Stimulated activated naive CD8-positive, alpha-beta T cell treated with anti-CD3 and anti-CD28 coated beads, Interleukin-15, Interleukin-2, amounts not matched to agents 100 U/mL and 50 U/mL, for 24 hours (primary cell): Measurements from ENCODE around the gene GAB2.
"Not testable (repeated sequence)": the region's sequence is repeated elsewhere in the genome, so short reads cannot be mapped to it uniquely, and the experiment has no call there.

Source experiments
- ATAC-seq: fragments of 150-1000 bp; cut with Tn5 transposase; one replicate; pipeline ENCODE4 v1.10.0; 2021
- DNase-seq: peaks from one replicate; pipeline ENCODE4 v3.0.0; 2021

The GAB2 gene

GRCh38 chr11:78417175-78417887, at the start of gene GAB2:
Gene GAB2 (minus strand): TSS chr11:78417820. CDS start chr11:78417720, 100 bp downstream.
- no peak for DNase-seq

GRCh38 chr11:78467370-78467769, 49.8 kb upstream of the GAB2 start:
- ATAC-seq (no peak), DNase-seq (no peak)

More at GRCh38 chr11:78417175-78417887, at the start of gene GAB2:
- ATAC-seq = no peak

- DNase-seq = peak; percentile 11
- ATAC-seq = peak; percentile 94
Observed at GRCh38 chr11:78465169-78465942, 47.7 kb upstream of the GAB2 start.

GRCh38 chr11:78464787-78465168, 47.2 kb upstream of the GAB2 start:
- DNase-seq, ATAC-seq: not testable (repeated sequence)

- DNase-seq (no peak), ATAC-seq (no peak)
Observed at GRCh38 chr11:78460471-78460870, 42.9 kb upstream of the GAB2 start.

- no peak for DNase-seq
- ATAC-seq = no peak
Observed at GRCh38 chr11:78459738-78460137, 42.1 kb upstream of the GAB2 start.

- ATAC-seq = no peak
- DNase-seq = no peak
Observed at GRCh38 chr11:78457448-78457847, 39.8 kb upstream of the GAB2 start.

- no peak for DNase-seq
- no peak for ATAC-seq
Observed at GRCh38 chr11:78453140-78453935, 35.7 kb upstream of the GAB2 start.

GRCh38 chr11:78451371-78452150, 33.9 kb upstream of the GAB2 start:
- ATAC-seq (no peak), DNase-seq (no peak)

- ATAC-seq (no peak), DNase-seq (no peak)
Observed at GRCh38 chr11:78450866-78451265, 33.2 kb upstream of the GAB2 start.

GRCh38 chr11:78449866-78450265, 32.2 kb upstream of the GAB2 start:
- ATAC-seq (no peak), DNase-seq (no peak)

GRCh38 chr11:78446210-78446609, 28.6 kb upstream of the GAB2 start:
- no peak for DNase-seq
- no peak for ATAC-seq

- DNase-seq (no peak), ATAC-seq (no peak)
Observed at GRCh38 chr11:78444726-78445125, 27.1 kb upstream of the GAB2 start.

- ATAC-seq (no peak), DNase-seq (no peak)
Observed at GRCh38 chr11:78441956-78442355, 24.3 kb upstream of the GAB2 start.

- no peak for DNase-seq
- no peak for ATAC-seq
Observed at GRCh38 chr11:78438298-78438975, 20.8 kb upstream of the GAB2 start.

- DNase-seq = no peak
- ATAC-seq = no peak
Observed at GRCh38 chr11:78432956-78433355, 15.3 kb upstream of the GAB2 start.

GRCh38 chr11:78432058-78432515, 14.5 kb upstream of the GAB2 start:
- no peak for DNase-seq
- no peak for ATAC-seq

GRCh38 chr11:78429660-78430059, 12.0 kb upstream of the GAB2 start:
- ATAC-seq (peak; percentile 39), DNase-seq (no peak)

GRCh38 chr11:78429209-78429608, 11.6 kb upstream of the GAB2 start:
- no peak for DNase-seq
- ATAC-seq = no peak

- ATAC-seq (no peak), DNase-seq (no peak)
Observed at GRCh38 chr11:78428773-78429172, 11.2 kb upstream of the GAB2 start.

GRCh38 chr11:78428266-78428636, 10.6 kb upstream of the GAB2 start:
- DNase-seq = no peak
- no peak for ATAC-seq
